Spleen (tissue), 7 donors: ENCODE measurements around the gene OCRL.

Experiments used
- CTCF ChIP-seq, 11 experiments: fragments of 200-600 bp in 7 of 11; fragments of 450-650 bp in 4 of 11; sonication (generic) in 4 of 11; IDR thresholded peaks in 8 of 11; conservative IDR thresholded peaks in 3 of 11; 1 replicate in 7 of 11; 2 replicates in 4 of 11; pipeline versions ENCODE4 v1.4.0 to v1.8.0; 2016 to 2021; ENCODE audit warnings: antibody characterized with exemption in 11 of 11, inconsistent platforms in 4 of 11, mild to moderate bottlenecking in 1 of 11
- POLR2A ChIP-seq, 3 donors: fragments of 450-650 bp; IDR thresholded peaks; one replicate each; pipeline ENCODE4 v1.5.1; 2017; ENCODE audit warnings: antibody characterized with exemption in 3 of 3, mild to moderate bottlenecking in 1 of 3
- POLR2AphosphoS5 ChIP-seq, 3 donors: sonication (generic); formaldehyde crosslinking; IDR thresholded peaks; one replicate each; pipeline ENCODE4 v1.5.1; 2017; ENCODE audit warnings: antibody characterized with exemption in 3 of 3
- donor health status: DM: no; HTN: no; CAD: no; lungs with moderate emphysema.
- donor health status: DM: no; HTN: no; CAD: no.
- donor health status: DM: no; HTN: no; CAD: no.

- TF ChIP-seq POLR2AphosphoS5 (IDR thresholded peaks at IDR 0.05) (no peak), CTCF (IDR thresholded peaks at IDR 0.05 in 8 of 11, conservative IDR thresholded peaks at IDR 0.05 in 3 of 11) (no peak), POLR2A (IDR thresholded peaks at IDR 0.05) (no peak)
These were observed 29.7 kb upstream of the OCRL start for GRCh38 chrX:129510331-129510730.
